A549 (cell line): ENCODE measurements around the gene CFHR4.

Source experiments
- CEBPB ChIP-seq, 2 experiments: fragments of >200 bp in 1 of 2; sonication (Bioruptor Twin) in 1 of 2; formaldehyde crosslinking in 1 of 2; IDR thresholded peaks; 2 replicates each; pipeline ENCODE4 v1.6.1; 2012 to 2016
- ESRRA ChIP-seq: fragments of 150-350 bp; IDR thresholded peaks from 2 replicates; pipeline ENCODE4 v1.6.1; 2014; ENCODE audit warnings: mild to moderate bottlenecking, low read length, borderline replicate concordance
- HDAC2 ChIP-seq: fragments of 200-600 bp; sonication (generic); IDR thresholded peaks from 2 replicates; pipeline ENCODE4 v1.6.1; 2016
- NFE2L2 ChIP-seq: fragments of 150-350 bp; conservative IDR thresholded peaks from 2 replicates; pipeline ENCODE4 v1.6.1; 2014; ENCODE audit warnings: low read length
- POLR2A ChIP-seq: IDR thresholded peaks from 2 replicates; pipeline ENCODE4 v1.6.1; 2012; ENCODE audit warnings: mild to moderate bottlenecking, low read length
- RAD21 ChIP-seq, 2 experiments: fragments of >200 bp in 1 of 2; sonication (Bioruptor Twin) in 1 of 2; formaldehyde crosslinking in 1 of 2; IDR thresholded peaks in 1 of 2; conservative IDR thresholded peaks in 1 of 2; 2 replicates in 1 of 2; 3 replicates in 1 of 2; pipeline ENCODE4 v1.6.1; 2012 to 2018; ENCODE audit warnings: inconsistent platforms in 1 of 2
- RARB ChIP-seq: fragments of 250-450 bp; sonication (Bioruptor Pico); IDR thresholded peaks from 2 replicates; pipeline ENCODE4 v1.8.0; 2021; ENCODE audit warnings: mild to moderate bottlenecking, moderate library complexity
- TF ChIP-seq, protein P1 (sequence below): fragments of >200 bp; sonication (Bioruptor Twin); formaldehyde crosslinking; IDR thresholded peaks from 3 replicates; pipeline ENCODE4 v1.5.1; 2016
- TF ChIP-seq, protein P2 (sequence below): IDR thresholded peaks from 2 replicates; pipeline ENCODE4 v1.6.1; 2012
- TF ChIP-seq, protein P3 (sequence below): fragments of 200-600 bp; sonication (generic); IDR thresholded peaks from 2 replicates; pipeline ENCODE4 v1.6.1; 2016; ENCODE audit warnings: antibody characterized with exemption, mild to moderate bottlenecking, moderate library complexity
- TF ChIP-seq, protein P4 (sequence below): IDR thresholded peaks from 2 replicates; pipeline ENCODE4 v1.6.1; 2012

DNA sequence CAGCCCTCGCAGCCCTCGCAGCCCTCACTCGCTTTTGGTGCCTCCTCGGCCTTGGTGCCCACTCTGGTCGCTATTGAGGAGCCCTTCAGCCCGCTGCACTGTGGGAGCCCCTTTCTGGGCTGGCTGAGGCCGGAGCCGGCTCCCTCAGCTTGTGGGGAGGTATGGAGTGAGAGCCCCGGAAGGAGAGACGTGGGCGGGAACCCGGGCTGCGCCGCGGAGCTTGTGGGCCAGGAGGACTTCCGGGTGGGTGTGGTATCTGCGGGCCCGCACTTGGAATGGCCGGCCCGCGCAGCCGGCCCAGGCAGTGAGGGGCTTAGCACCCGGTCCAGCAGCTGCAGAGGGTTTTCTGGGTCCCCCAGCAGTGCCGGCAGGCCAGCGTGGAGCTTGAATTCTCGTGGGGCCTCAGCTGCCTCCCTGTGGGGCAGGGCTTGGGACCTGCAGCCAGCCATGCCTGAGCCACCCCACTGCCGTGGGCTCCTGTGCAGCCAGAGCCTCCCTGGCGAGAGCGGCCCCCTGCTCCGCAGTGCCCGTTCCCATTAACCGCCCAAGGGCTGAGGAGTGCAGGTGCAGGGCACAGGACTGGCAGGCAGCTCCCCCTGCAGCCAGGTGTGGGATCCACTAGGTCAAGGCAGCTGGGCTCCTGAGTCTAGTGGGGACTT, 45.8 kb downstream of the CFHR4 start:
- TF ChIP-seq NFE2L2 (no peak), RARB (CRISPR knock-in tag) (no peak), POLR2A (no peak), RAD21 (conservative IDR thresholded peaks at IDR 0.05 in 1 of 2, IDR thresholded peaks at IDR 0.05 in 1 of 2) (no peak), HDAC2 (no peak), ESRRA (no peak), CEBPB (IDR thresholded peaks at IDR 0.05) (no peak)
- TF ChIP-seq, protein P1, sequence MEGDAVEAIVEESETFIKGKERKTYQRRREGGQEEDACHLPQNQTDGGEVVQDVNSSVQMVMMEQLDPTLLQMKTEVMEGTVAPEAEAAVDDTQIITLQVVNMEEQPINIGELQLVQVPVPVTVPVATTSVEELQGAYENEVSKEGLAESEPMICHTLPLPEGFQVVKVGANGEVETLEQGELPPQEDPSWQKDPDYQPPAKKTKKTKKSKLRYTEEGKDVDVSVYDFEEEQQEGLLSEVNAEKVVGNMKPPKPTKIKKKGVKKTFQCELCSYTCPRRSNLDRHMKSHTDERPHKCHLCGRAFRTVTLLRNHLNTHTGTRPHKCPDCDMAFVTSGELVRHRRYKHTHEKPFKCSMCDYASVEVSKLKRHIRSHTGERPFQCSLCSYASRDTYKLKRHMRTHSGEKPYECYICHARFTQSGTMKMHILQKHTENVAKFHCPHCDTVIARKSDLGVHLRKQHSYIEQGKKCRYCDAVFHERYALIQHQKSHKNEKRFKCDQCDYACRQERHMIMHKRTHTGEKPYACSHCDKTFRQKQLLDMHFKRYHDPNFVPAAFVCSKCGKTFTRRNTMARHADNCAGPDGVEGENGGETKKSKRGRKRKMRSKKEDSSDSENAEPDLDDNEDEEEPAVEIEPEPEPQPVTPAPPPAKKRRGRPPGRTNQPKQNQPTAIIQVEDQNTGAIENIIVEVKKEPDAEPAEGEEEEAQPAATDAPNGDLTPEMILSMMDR, result no peak
- TF ChIP-seq, protein P2, sequence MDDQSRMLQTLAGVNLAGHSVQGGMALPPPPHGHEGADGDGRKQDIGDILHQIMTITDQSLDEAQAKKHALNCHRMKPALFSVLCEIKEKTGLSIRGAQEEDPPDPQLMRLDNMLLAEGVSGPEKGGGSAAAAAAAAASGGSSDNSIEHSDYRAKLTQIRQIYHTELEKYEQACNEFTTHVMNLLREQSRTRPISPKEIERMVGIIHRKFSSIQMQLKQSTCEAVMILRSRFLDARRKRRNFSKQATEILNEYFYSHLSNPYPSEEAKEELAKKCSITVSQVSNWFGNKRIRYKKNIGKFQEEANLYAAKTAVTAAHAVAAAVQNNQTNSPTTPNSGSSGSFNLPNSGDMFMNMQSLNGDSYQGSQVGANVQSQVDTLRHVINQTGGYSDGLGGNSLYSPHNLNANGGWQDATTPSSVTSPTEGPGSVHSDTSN, result no peak
- TF ChIP-seq, protein P3, sequence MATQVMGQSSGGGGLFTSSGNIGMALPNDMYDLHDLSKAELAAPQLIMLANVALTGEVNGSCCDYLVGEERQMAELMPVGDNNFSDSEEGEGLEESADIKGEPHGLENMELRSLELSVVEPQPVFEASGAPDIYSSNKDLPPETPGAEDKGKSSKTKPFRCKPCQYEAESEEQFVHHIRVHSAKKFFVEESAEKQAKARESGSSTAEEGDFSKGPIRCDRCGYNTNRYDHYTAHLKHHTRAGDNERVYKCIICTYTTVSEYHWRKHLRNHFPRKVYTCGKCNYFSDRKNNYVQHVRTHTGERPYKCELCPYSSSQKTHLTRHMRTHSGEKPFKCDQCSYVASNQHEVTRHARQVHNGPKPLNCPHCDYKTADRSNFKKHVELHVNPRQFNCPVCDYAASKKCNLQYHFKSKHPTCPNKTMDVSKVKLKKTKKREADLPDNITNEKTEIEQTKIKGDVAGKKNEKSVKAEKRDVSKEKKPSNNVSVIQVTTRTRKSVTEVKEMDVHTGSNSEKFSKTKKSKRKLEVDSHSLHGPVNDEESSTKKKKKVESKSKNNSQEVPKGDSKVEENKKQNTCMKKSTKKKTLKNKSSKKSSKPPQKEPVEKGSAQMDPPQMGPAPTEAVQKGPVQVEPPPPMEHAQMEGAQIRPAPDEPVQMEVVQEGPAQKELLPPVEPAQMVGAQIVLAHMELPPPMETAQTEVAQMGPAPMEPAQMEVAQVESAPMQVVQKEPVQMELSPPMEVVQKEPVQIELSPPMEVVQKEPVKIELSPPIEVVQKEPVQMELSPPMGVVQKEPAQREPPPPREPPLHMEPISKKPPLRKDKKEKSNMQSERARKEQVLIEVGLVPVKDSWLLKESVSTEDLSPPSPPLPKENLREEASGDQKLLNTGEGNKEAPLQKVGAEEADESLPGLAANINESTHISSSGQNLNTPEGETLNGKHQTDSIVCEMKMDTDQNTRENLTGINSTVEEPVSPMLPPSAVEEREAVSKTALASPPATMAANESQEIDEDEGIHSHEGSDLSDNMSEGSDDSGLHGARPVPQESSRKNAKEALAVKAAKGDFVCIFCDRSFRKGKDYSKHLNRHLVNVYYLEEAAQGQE, result no peak
- TF ChIP-seq, protein P4, sequence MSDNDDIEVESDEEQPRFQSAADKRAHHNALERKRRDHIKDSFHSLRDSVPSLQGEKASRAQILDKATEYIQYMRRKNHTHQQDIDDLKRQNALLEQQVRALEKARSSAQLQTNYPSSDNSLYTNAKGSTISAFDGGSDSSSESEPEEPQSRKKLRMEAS, result no peak
